Ishikawa (cell line): ENCODE results near the gene IL17REL.

Experiments
- CEBPB ChIP-seq: IDR thresholded peaks from 2 replicates; pipeline ENCODE4 v1.6.1; 2012
- CREB1 ChIP-seq: IDR thresholded peaks from 2 replicates; pipeline ENCODE4 v1.6.1; 2012; ENCODE audit warnings: low read depth
- EP300 ChIP-seq: IDR thresholded peaks from 2 replicates; pipeline ENCODE4 v1.6.1; 2012; ENCODE audit warnings: borderline replicate concordance
- NFIC ChIP-seq: IDR thresholded peaks from 2 replicates; pipeline ENCODE4 v1.6.1; 2012
- RAD21 ChIP-seq: IDR thresholded peaks from 2 replicates; pipeline ENCODE4 v1.6.1; 2012; ENCODE audit warnings: low read depth
- TAF1 ChIP-seq: IDR thresholded peaks from 2 replicates; pipeline ENCODE4 v1.6.1; 2012; ENCODE audit warnings: low read depth, mild to moderate bottlenecking
- TEAD4 ChIP-seq: IDR thresholded peaks from 2 replicates; pipeline ENCODE4 v1.6.1; 2012
- TF ChIP-seq, protein P1 (sequence below): IDR thresholded peaks from 2 replicates; pipeline ENCODE4 v1.6.1; 2012; ENCODE audit warnings: low read depth, mild to moderate bottlenecking
- TF ChIP-seq, protein P2 (sequence below): IDR thresholded peaks from 2 replicates; pipeline ENCODE4 v1.6.1; 2012

DNA sequence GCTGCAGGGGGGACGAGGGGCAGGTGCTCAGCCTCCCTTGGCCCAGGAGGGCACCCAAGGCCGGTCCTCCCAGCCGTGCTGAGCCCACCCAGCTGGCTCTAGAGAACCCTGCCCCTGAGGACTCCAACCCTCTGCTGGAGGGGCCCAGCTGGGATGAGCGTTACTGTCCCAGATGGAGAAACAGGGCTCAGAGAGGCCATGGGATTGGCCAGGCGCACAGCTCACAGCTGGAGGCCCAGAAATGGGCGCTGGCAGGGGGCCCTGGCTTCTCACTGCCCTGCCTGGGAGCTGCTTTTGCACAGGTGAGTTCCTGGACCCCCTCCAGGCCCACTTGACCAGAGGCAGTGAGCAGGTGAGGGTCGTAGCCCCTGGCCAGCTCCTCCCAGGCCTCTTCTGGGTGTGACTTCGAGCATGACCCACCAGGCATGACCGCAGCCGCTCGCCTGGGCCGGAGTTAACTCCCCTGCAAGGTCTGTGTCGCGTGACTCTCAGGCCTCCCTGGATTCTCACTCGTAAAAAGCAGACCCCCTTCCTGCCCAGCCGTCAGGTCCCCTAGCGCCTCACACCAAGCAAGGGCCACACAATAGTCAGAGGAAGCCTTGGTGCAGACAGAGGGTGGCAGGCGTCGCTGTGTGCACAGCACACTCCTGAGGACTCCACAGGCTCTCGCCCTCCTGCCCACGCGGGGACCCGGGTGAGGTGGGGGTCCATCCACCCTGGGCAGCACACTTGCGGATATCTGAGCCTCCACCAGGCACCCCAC lies 19.7 kb upstream of the IL17REL start:
- TF ChIP-seq, protein P1, sequence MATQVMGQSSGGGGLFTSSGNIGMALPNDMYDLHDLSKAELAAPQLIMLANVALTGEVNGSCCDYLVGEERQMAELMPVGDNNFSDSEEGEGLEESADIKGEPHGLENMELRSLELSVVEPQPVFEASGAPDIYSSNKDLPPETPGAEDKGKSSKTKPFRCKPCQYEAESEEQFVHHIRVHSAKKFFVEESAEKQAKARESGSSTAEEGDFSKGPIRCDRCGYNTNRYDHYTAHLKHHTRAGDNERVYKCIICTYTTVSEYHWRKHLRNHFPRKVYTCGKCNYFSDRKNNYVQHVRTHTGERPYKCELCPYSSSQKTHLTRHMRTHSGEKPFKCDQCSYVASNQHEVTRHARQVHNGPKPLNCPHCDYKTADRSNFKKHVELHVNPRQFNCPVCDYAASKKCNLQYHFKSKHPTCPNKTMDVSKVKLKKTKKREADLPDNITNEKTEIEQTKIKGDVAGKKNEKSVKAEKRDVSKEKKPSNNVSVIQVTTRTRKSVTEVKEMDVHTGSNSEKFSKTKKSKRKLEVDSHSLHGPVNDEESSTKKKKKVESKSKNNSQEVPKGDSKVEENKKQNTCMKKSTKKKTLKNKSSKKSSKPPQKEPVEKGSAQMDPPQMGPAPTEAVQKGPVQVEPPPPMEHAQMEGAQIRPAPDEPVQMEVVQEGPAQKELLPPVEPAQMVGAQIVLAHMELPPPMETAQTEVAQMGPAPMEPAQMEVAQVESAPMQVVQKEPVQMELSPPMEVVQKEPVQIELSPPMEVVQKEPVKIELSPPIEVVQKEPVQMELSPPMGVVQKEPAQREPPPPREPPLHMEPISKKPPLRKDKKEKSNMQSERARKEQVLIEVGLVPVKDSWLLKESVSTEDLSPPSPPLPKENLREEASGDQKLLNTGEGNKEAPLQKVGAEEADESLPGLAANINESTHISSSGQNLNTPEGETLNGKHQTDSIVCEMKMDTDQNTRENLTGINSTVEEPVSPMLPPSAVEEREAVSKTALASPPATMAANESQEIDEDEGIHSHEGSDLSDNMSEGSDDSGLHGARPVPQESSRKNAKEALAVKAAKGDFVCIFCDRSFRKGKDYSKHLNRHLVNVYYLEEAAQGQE: no peak
- TF ChIP-seq, protein P2, sequence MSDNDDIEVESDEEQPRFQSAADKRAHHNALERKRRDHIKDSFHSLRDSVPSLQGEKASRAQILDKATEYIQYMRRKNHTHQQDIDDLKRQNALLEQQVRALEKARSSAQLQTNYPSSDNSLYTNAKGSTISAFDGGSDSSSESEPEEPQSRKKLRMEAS: no peak
- TF ChIP-seq EP300 (no peak), TEAD4 (no peak), NFIC (no peak), CEBPB (no peak), CREB1 (no peak), TAF1 (no peak), RAD21 (no peak)
